ENCODE results near the gene AKAP10. TPM values are rescaled to one million over a fixed set of nuclear protein-coding genes. Genes with fewer than 3 reads are reported as not detected.

The AKAP10 gene
- total RNA-seq, 1 experiment from 2014 or later: 20.2 TPM

DNA sequence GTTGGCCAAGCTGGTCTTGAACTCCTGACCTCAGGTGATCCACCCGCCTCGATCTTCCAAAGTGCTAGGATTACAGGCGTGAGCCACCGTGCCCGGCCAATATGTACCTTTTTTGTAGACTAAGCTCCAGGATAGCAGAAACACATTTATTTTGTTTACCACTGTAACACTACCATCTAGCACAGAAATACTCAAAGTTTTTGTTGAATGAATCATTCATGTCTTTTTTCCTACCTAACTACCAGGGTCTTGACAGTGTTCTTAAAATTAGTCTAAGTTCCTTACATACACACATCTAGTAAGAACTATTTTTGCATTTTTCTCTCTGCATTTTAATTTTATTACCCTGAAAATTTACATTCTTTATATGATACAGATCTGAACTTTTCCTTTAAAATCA, 44.4 kb downstream of the AKAP10 start:
- Histone ChIP-seq H3K23me2 (ENCODE audit: insufficient read length, low read depth, low read length, poor library complexity, severe bottlenecking) (no peaks in the 10 kb centered on the region), H3K27ac (ENCODE audit: insufficient read length, low read depth, low read length) (no peak overlapping the region), H2AFZ (ENCODE audit: low read length) (no peak overlapping the region), H3K79me2 (ENCODE audit: insufficient read depth, low read length) (no peaks in the 10 kb centered on the region), H2BK120ac (ENCODE audit: low read depth, low read length, poor library complexity, severe bottlenecking) (no peak overlapping the region), H4K20me1 (ENCODE audit: control insufficient read depth, insufficient read depth, insufficient read length) (no peaks in the 10 kb centered on the region), H4K8ac (replicated peaks; ENCODE audit: insufficient read length, low read depth, low read length) (no peak overlapping the region), H3T11ph (ENCODE audit: low read length) (no peak overlapping the region), H3K9ac (ENCODE audit: extremely low read depth, insufficient read length, low read length) (no peak overlapping the region), H2BK20ac (ENCODE audit: low read depth, low read length, poor library complexity, severe bottlenecking) (no peak overlapping the region), H2BK5ac (ENCODE audit: insufficient read length, low read length) (no peak overlapping the region), H2BK12ac (ENCODE audit: insufficient read length, low read depth, low read length) (no peak overlapping the region), H3K23ac (ENCODE audit: insufficient read length, low read depth, low read length) (no peak overlapping the region), H3K4me2 (ENCODE audit: insufficient read depth, insufficient read length, low read length) (no peak overlapping the region), H3K4me1 (ENCODE audit: insufficient read depth, low read length) (no peaks in the 10 kb centered on the region), H2AK5ac (ENCODE audit: insufficient read length, low read length) (no peak overlapping the region), H2BK15ac (ENCODE audit: low read depth, low read length) (no peak overlapping the region), H4K5ac (ENCODE audit: insufficient read length, low read depth, low read length) (no peak overlapping the region), H3K56ac (ENCODE audit: insufficient read length, low read depth, low read length) (no peak overlapping the region), H3K14ac (ENCODE audit: insufficient read depth, low read length) (no peak overlapping the region), H3K4ac (ENCODE audit: low read depth, low read length) (no peak overlapping the region), H3K18ac (ENCODE audit: insufficient read length, low read depth, low read length) (no peak overlapping the region), H3K27me3 (ENCODE audit: insufficient read depth, low read length) (no peaks in the 10 kb centered on the region), H3K79me1 (ENCODE audit: insufficient read depth, low read depth, low read length, poor library complexity, severe bottlenecking) (no peaks in the 10 kb centered on the region), H4K91ac (ENCODE audit: insufficient read length, low read depth, low read length) (no peak overlapping the region), H3K9me3 (ENCODE audit: control insufficient read depth, low read depth, low read length) (no peaks in the 10 kb centered on the region)
- no peak for DNase-seq
- Mint-ChIP-seq H3K27ac (no peak overlapping the region), H3K9me3 (no peaks in the 10 kb centered on the region), H3K36me3 (ENCODE audit: insufficient read depth in 1 of 3, low read depth in 3 of 3) (peaks cover 21 to 62% (median 59%) of the 10 kb centered on the region in 3 experiments; a peak in 6 of 7 replicates), H3K4me1 (no peaks in the 10 kb centered on the region), H3K4me3 (no peak overlapping the region), H3K27me3 (ENCODE audit: low read depth) (no peaks in the 10 kb centered on the region)
- TF ChIP-seq, protein P1, sequence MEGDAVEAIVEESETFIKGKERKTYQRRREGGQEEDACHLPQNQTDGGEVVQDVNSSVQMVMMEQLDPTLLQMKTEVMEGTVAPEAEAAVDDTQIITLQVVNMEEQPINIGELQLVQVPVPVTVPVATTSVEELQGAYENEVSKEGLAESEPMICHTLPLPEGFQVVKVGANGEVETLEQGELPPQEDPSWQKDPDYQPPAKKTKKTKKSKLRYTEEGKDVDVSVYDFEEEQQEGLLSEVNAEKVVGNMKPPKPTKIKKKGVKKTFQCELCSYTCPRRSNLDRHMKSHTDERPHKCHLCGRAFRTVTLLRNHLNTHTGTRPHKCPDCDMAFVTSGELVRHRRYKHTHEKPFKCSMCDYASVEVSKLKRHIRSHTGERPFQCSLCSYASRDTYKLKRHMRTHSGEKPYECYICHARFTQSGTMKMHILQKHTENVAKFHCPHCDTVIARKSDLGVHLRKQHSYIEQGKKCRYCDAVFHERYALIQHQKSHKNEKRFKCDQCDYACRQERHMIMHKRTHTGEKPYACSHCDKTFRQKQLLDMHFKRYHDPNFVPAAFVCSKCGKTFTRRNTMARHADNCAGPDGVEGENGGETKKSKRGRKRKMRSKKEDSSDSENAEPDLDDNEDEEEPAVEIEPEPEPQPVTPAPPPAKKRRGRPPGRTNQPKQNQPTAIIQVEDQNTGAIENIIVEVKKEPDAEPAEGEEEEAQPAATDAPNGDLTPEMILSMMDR (conservative IDR thresholded peaks at IDR 0.05): no peak
- WGBS (ENCODE audit: extremely low coverage, insufficient read length, low lambda C conversion rate): no CpG with 5 or more reads among the region's 5 CpGs
